ENCODE measurements around the gene CIDEB.

DNA sequence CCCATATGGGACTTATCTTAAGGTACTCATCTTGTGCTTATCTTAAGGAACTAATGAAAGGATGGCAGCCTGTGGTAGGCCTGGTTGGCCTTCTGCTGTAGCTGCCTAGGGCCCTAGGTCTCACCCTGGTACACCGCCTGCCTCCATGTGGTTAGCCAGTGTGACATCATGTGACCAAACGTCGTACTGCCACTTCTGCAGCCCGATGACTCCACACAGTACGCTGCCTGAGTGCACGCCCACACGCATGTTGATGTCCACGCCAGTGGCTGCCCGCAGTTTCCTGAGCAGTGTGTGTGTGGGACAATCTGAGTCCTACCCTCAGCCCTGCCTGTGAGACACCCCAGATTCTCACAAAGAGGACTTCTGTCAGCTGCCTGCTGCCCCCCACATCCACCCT lies 22.0 kb upstream of the CIDEB start:
- no peak for TF ChIP-seq POLR2A (IDR thresholded peaks at IDR 0.05)
- TF ChIP-seq, protein P1, sequence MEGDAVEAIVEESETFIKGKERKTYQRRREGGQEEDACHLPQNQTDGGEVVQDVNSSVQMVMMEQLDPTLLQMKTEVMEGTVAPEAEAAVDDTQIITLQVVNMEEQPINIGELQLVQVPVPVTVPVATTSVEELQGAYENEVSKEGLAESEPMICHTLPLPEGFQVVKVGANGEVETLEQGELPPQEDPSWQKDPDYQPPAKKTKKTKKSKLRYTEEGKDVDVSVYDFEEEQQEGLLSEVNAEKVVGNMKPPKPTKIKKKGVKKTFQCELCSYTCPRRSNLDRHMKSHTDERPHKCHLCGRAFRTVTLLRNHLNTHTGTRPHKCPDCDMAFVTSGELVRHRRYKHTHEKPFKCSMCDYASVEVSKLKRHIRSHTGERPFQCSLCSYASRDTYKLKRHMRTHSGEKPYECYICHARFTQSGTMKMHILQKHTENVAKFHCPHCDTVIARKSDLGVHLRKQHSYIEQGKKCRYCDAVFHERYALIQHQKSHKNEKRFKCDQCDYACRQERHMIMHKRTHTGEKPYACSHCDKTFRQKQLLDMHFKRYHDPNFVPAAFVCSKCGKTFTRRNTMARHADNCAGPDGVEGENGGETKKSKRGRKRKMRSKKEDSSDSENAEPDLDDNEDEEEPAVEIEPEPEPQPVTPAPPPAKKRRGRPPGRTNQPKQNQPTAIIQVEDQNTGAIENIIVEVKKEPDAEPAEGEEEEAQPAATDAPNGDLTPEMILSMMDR (IDR thresholded peaks at IDR 0.05), result no peak

Measured in Peyer's patch (tissue), 4 donors.